Mesenchymal stem cell (in vitro differentiated cells and primary cell): ENCODE results near the gene KCNT1.

ENCODE experiments used
- DNase-seq: peaks from one replicate; pipeline ENCODE4 v3.0.0-alpha.2; 2013
- H2AFZ ChIP-seq: one replicate; pipeline ENCODE4 v1.6.1; 2013; ENCODE audit warnings: low read depth, mild to moderate bottlenecking, control low read depth, inconsistent platforms, low read length, moderate library complexity
- H2AK5ac ChIP-seq: 2 replicates; pipeline ENCODE4 v1.6.1; 2013; ENCODE audit warnings: low read length, moderate library complexity, mild to moderate bottlenecking, inconsistent platforms; ENCODE audit not compliant: severe bottlenecking
- H2BK120ac ChIP-seq: one replicate; pipeline ENCODE4 v1.6.1; 2013; ENCODE audit warnings: low read depth, mild to moderate bottlenecking, inconsistent platforms, low read length, moderate library complexity
- H2BK12ac ChIP-seq, 2 experiments: one replicate each; pipeline ENCODE4 v1.6.1; 2013; ENCODE audit warnings: inconsistent platforms in 2 of 2, low read length in 2 of 2, mild to moderate bottlenecking in 2 of 2, moderate library complexity in 2 of 2, control low read depth in 1 of 2
- H2BK15ac ChIP-seq: one replicate; pipeline ENCODE4 v1.6.1; 2013; ENCODE audit warnings: mild to moderate bottlenecking, low read depth, inconsistent platforms; ENCODE audit not compliant: poor library complexity, severe bottlenecking
- H2BK5ac ChIP-seq: 2 replicates; pipeline ENCODE4 v1.6.1; 2013; ENCODE audit warnings: low read depth, mild to moderate bottlenecking, low read length, control low read depth, inconsistent platforms; ENCODE audit not compliant: poor library complexity, severe bottlenecking
- H3K14ac ChIP-seq, 2 experiments: one replicate each; pipeline ENCODE4 v1.6.1; 2013; ENCODE audit warnings: inconsistent platforms in 2 of 2, low read length in 2 of 2, control low read depth in 1 of 2, mild to moderate bottlenecking in 1 of 2, moderate library complexity in 1 of 2
- H3K18ac ChIP-seq, 2 experiments: one replicate each; pipeline ENCODE4 v1.6.1; 2013; ENCODE audit warnings: inconsistent platforms in 2 of 2, low read length in 2 of 2, control low read depth in 1 of 2, low read depth in 1 of 2, mild to moderate bottlenecking in 1 of 2
- H3K23ac ChIP-seq, 2 experiments: one replicate each; pipeline ENCODE4 v1.6.1; 2013; ENCODE audit warnings: inconsistent platforms in 2 of 2, low read length in 2 of 2, mild to moderate bottlenecking in 2 of 2, moderate library complexity in 2 of 2, control low read depth in 1 of 2
- H3K27ac ChIP-seq: 2 replicates; pipeline ENCODE4 v1.5.1; 2013; ENCODE audit warnings: mild to moderate bottlenecking, moderate library complexity, low read length, control low read depth, inconsistent platforms; ENCODE audit not compliant: poor library complexity, severe bottlenecking
- H3K27me3 ChIP-seq, 2 experiments: 2 replicates each; pipeline versions ENCODE4 v1.6.1 to v1.7.0; 2013; ENCODE audit warnings: low read length in 2 of 2, mild to moderate bottlenecking in 2 of 2, moderate library complexity in 2 of 2, control low read depth in 1 of 2, inconsistent platforms in 1 of 2; ENCODE audit not compliant: control insufficient read depth in 1 of 2, insufficient read depth in 1 of 2
- H3K36me3 ChIP-seq, 2 experiments: 2 replicates each; pipeline versions ENCODE4 v1.6.1 to v1.7.0; 2013; ENCODE audit warnings: low read length in 2 of 2, control low read depth in 1 of 2, inconsistent platforms in 1 of 2, low read depth in 1 of 2, mild to moderate bottlenecking in 1 of 2; ENCODE audit not compliant: insufficient read depth in 2 of 2, control insufficient read depth in 1 of 2
- H3K4ac ChIP-seq, 2 experiments: one replicate each; pipeline ENCODE4 v1.6.1; 2013; ENCODE audit warnings: inconsistent platforms in 2 of 2, low read length in 2 of 2, mild to moderate bottlenecking in 2 of 2, moderate library complexity in 2 of 2, control low read depth in 1 of 2, low read depth in 1 of 2
- H3K4me1 ChIP-seq: 2 replicates; pipeline ENCODE4 v1.6.1; 2013; ENCODE audit warnings: low read depth, low read length, control low read depth; ENCODE audit not compliant: control insufficient read depth, insufficient read depth
- H3K4me2 ChIP-seq: 2 replicates; pipeline ENCODE4 v1.6.1; 2013; ENCODE audit warnings: low read length, mild to moderate bottlenecking, inconsistent platforms; ENCODE audit not compliant: poor library complexity, severe bottlenecking
- H3K4me3 ChIP-seq, 2 experiments: 2 replicates each; pipeline versions ENCODE4 v1.5.1 to v1.7.0; 2013; ENCODE audit warnings: low read length in 2 of 2, mild to moderate bottlenecking in 2 of 2, control low read depth in 1 of 2, low read depth in 1 of 2; ENCODE audit not compliant: insufficient read depth in 1 of 2
- H3K79me1 ChIP-seq: replicated peaks from 2 replicates; pipeline ENCODE4 v1.6.1; 2013; ENCODE audit warnings: mild to moderate bottlenecking, control low read depth, low read length, inconsistent platforms; ENCODE audit not compliant: poor library complexity, severe bottlenecking
- H3K9ac ChIP-seq: 2 replicates; pipeline ENCODE4 v1.7.0; 2013; ENCODE audit warnings: mild to moderate bottlenecking, low read length, moderate library complexity
- H3K9me3 ChIP-seq: 2 replicates; pipeline ENCODE4 v1.7.0; 2013; ENCODE audit warnings: mild to moderate bottlenecking, low read length; ENCODE audit not compliant: control insufficient read depth
- H4K8ac ChIP-seq: one replicate; pipeline ENCODE4 v1.6.1; 2013; ENCODE audit warnings: inconsistent platforms, mild to moderate bottlenecking, low read length, moderate library complexity
- H4K91ac ChIP-seq: one replicate; pipeline ENCODE4 v1.6.1; 2013; ENCODE audit warnings: mild to moderate bottlenecking, low read length, inconsistent platforms
- WGBS: methylation state at CpG from one replicate; pipeline ENCODE4 v1.1.7; 2013; ENCODE audit warnings: mixed read lengths; 5-methylcytosine and 5-hydroxymethylcytosine counted together

Gene KCNT1

GRCh38 chr9:135793221-135794056 is 91.5 kb downstream of the KCNT1 start:
- Histone ChIP-seq H2BK5ac (no peak overlapping the region), H3K9ac (no peak overlapping the region), H3K9me3 (no peaks in the 10 kb centered on the region), H2BK120ac (no peak overlapping the region), H2AFZ (no peak overlapping the region), H3K36me3 (no peaks in the 10 kb centered on the region), H3K4ac (no peak overlapping the region), H2BK12ac (no peak overlapping the region), H3K79me1 (no peaks in the 10 kb centered on the region), H2AK5ac (no peak overlapping the region), H3K27me3 (peaks cover 10 to 73% of the 10 kb centered on the region in 2 experiments), H3K4me1 (peaks cover 2% of the 10 kb centered on the region), H3K4me2 (no peak overlapping the region), H3K14ac (peak overlapping the region in 1 of 2 experiments; percentile 39), H3K23ac (no peak overlapping the region), H3K18ac (no peak overlapping the region), H4K8ac (no peak overlapping the region), H3K27ac (no peak overlapping the region), H2BK15ac (no peak overlapping the region), H3K4me3 (no peak overlapping the region), H4K91ac (no peak overlapping the region)
- no peak for DNase-seq
- 81% methylated on average over 16 of the region's 16 CpGs for WGBS

GRCh38 chr9:135794057-135794335 is 92.0 kb downstream of the KCNT1 start:
- no peaks in the 10 kb centered on the region for H3K36me3 ChIP-seq
- H3K4me1 ChIP-seq: peaks cover 2% of the 10 kb centered on the region
- no peak overlapping the region for H3K27ac ChIP-seq
- no peak overlapping the region for H3K23ac ChIP-seq
- H3K4me3 ChIP-seq: no peak overlapping the region
- H4K91ac ChIP-seq: no peak overlapping the region
- no peak overlapping the region for H3K4ac ChIP-seq
- no peaks in the 10 kb centered on the region for H3K9me3 ChIP-seq
- H2BK5ac ChIP-seq: no peak overlapping the region
- no peak overlapping the region for H2BK12ac ChIP-seq
- 78% methylated on average over 7 of the region's 7 CpGs for WGBS
- no peaks in the 10 kb centered on the region for H3K79me1 ChIP-seq
- no peak overlapping the region for H2BK15ac ChIP-seq
- peak overlapping the region in 1 of 2 experiments; percentile 39 for H3K14ac ChIP-seq
- no peak for DNase-seq
- H3K27me3 ChIP-seq: peaks cover 10 to 71% of the 10 kb centered on the region in 2 experiments
- no peak overlapping the region for H2AK5ac ChIP-seq
- no peak overlapping the region for H3K4me2 ChIP-seq
- no peak overlapping the region for H3K18ac ChIP-seq
- H2AFZ ChIP-seq: no peak overlapping the region
- H2BK120ac ChIP-seq: no peak overlapping the region
- H3K9ac ChIP-seq: no peak overlapping the region
- no peak overlapping the region for H4K8ac ChIP-seq

- H3K14ac ChIP-seq: no peak overlapping the region
- no peak overlapping the region for H3K4ac ChIP-seq
- H3K9ac ChIP-seq: no peak overlapping the region
Measured at GRCh38 chr9:135794361-135794885, 92.4 kb downstream of the KCNT1 start.

GRCh38 chr9:135795391-135795790 is 93.4 kb downstream of the KCNT1 start:
- Histone ChIP-seq H3K27me3 (peaks cover 10 to 64% of the 10 kb centered on the region in 2 experiments), H4K8ac (no peak overlapping the region), H3K9ac (no peak overlapping the region), H2AK5ac (no peak overlapping the region), H2AFZ (no peak overlapping the region), H2BK120ac (no peak overlapping the region), H3K4me3 (no peak overlapping the region), H2BK12ac (no peak overlapping the region), H3K18ac (no peak overlapping the region), H3K23ac (no peak overlapping the region), H3K4ac (no peak overlapping the region), H3K9me3 (no peaks in the 10 kb centered on the region), H3K79me1 (no peaks in the 10 kb centered on the region), H3K27ac (no peak overlapping the region), H2BK5ac (no peak overlapping the region), H3K4me1 (peaks cover 2% of the 10 kb centered on the region), H2BK15ac (no peak overlapping the region), H3K4me2 (no peak overlapping the region), H3K36me3 (no peaks in the 10 kb centered on the region), H4K91ac (no peak overlapping the region), H3K14ac (no peak overlapping the region)
- 93% methylated on average over 2 of the region's 4 CpGs for WGBS
- DNase-seq: no peak

More at GRCh38 chr9:135794361-135794885, 92.4 kb downstream of the KCNT1 start:
- H2BK5ac ChIP-seq: no peak overlapping the region
- H3K4me3 ChIP-seq: no peak overlapping the region
- no peak overlapping the region for H3K23ac ChIP-seq
- H3K18ac ChIP-seq: no peak overlapping the region
- H3K79me1 ChIP-seq: no peaks in the 10 kb centered on the region
- WGBS: 89% methylated on average over 15 of the region's 15 CpGs
- no peak overlapping the region for H2BK12ac ChIP-seq
- H3K36me3 ChIP-seq: no peaks in the 10 kb centered on the region
- H3K27me3 ChIP-seq: peaks cover 10 to 71% of the 10 kb centered on the region in 2 experiments
- peaks cover 2% of the 10 kb centered on the region for H3K4me1 ChIP-seq
- no peak overlapping the region for H4K8ac ChIP-seq
- H2AK5ac ChIP-seq: no peak overlapping the region
- H2BK120ac ChIP-seq: no peak overlapping the region
- H2AFZ ChIP-seq: no peak overlapping the region
- H2BK15ac ChIP-seq: no peak overlapping the region
- no peak overlapping the region for H4K91ac ChIP-seq
- H3K4me2 ChIP-seq: no peak overlapping the region
- no peaks in the 10 kb centered on the region for H3K9me3 ChIP-seq
- no peak overlapping the region for H3K27ac ChIP-seq
- no peak for DNase-seq
